Cardiac muscle cell (in vitro differentiated cells and primary cell): ENCODE data around the gene ZNF76. TPM values are rescaled to one million over a fixed set of nuclear protein-coding genes. Genes with fewer than 3 reads are reported as not detected.

Experiments used
- DNase-seq, 2 donors: peaks; one replicate each; pipeline versions ENCODE4 v3.0.0 to v3.0.0-alpha.2; 2010 to 2017; ENCODE audit warnings: low read depth in 1 of 2, low spot score in 1 of 2
- H3K27ac ChIP-seq: fragments of 200-600 bp; sonication (generic); 2 replicates; pipeline ENCODE4 v1.5.1; 2016
- H3K27me3 ChIP-seq: fragments of 200-600 bp; sonication (generic); 2 replicates; pipeline ENCODE4 v1.6.0; 2016; ENCODE audit warnings: control low read depth
- H3K36me3 ChIP-seq: fragments of 200-600 bp; sonication (generic); 2 replicates; pipeline ENCODE4 v1.5.1; 2016; ENCODE audit warnings: control low read depth
- H3K4me1 ChIP-seq: fragments of 200-600 bp; sonication (generic); 2 replicates; pipeline ENCODE4 v1.8.1; 2017; ENCODE audit warnings: low read depth, mild to moderate bottlenecking, mixed run types
- H3K4me3 ChIP-seq: fragments of 200-600 bp; sonication (generic); 2 replicates; pipeline ENCODE4 v1.5.1; 2016; ENCODE audit warnings: mild to moderate bottlenecking
- H3K9me3 ChIP-seq: fragments of 200-600 bp; sonication (generic); 2 replicates; pipeline ENCODE4 v1.5.1; 2017; ENCODE audit warnings: low read depth, mild to moderate bottlenecking, control low read depth
- polyA plus RNA-seq: library from polyadenylated mRNA; unstranded; fragments of >200 nt; fragmentation: Nextera tagmentation; extraction: Ambion mirVana; gene quantifications from 2 replicates; pipeline ENCODE4 v1.2.1, GENCODE V29; 2016
- total RNA-seq: library from RNA; depleted of rRNA; stranded (reverse); fragments of >200 nt; gene quantifications from 2 replicates; pipeline ENCODE4 v1.2.3, GENCODE V29; 2016
- TF ChIP-seq, protein P1 (sequence below): IDR thresholded peaks from 2 replicates; pipeline ENCODE4 v1.5.1; 2012; ENCODE audit warnings: low read depth, mild to moderate bottlenecking, low read length

Gene ZNF76
- total and polyA plus RNA-seq, 2 experiments from 2014 or later = 46.2 to 59.6 TPM

GRCh38 chr6:35237476-35237875, 22.1 kb upstream of the ZNF76 start:
- Histone ChIP-seq H3K27me3 (no peaks in the 10 kb centered on the region), H3K4me3 (peak overlapping the region; percentile 14), H3K36me3 (peaks cover 29% of the 10 kb centered on the region), H3K9me3 (no peaks in the 10 kb centered on the region), H3K27ac (peak overlapping the region; percentile 98), H3K4me1 (peaks cover 47% of the 10 kb centered on the region)
- TF ChIP-seq, protein P1, sequence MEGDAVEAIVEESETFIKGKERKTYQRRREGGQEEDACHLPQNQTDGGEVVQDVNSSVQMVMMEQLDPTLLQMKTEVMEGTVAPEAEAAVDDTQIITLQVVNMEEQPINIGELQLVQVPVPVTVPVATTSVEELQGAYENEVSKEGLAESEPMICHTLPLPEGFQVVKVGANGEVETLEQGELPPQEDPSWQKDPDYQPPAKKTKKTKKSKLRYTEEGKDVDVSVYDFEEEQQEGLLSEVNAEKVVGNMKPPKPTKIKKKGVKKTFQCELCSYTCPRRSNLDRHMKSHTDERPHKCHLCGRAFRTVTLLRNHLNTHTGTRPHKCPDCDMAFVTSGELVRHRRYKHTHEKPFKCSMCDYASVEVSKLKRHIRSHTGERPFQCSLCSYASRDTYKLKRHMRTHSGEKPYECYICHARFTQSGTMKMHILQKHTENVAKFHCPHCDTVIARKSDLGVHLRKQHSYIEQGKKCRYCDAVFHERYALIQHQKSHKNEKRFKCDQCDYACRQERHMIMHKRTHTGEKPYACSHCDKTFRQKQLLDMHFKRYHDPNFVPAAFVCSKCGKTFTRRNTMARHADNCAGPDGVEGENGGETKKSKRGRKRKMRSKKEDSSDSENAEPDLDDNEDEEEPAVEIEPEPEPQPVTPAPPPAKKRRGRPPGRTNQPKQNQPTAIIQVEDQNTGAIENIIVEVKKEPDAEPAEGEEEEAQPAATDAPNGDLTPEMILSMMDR = no peak
- peak in 1 of 2 donors; percentile 89 for DNase-seq

GRCh38 chr6:35238843-35239289, 20.7 kb upstream of the ZNF76 start:
- peak; percentile 93 to 98 for DNase-seq
- Histone ChIP-seq H3K36me3 (peaks cover 35% of the 10 kb centered on the region), H3K27me3 (no peaks in the 10 kb centered on the region), H3K27ac (peak overlapping the region; percentile 98), H3K4me3 (peak overlapping the region; percentile 14), H3K9me3 (no peaks in the 10 kb centered on the region), H3K4me1 (peaks cover 47% of the 10 kb centered on the region)
- TF ChIP-seq, protein P1 = no peak

DNA sequence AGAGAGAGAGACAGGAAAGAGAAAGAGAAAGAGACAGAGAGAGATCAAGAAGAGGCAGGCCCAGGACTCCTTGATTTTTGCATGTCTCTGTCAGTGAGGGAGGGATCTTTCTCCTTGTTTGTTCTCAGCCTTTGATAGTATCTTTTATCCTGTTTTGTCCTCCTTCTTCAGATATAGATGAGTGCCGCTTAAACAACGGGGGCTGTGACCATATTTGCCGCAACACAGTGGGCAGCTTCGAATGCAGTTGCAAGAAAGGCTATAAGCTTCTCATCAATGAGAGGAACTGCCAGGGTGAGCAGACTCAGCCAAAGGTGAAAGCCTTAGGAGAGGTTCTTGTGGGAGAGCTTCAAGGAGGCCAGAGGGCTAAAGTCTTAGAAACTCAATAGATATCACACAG, 20.0 kb upstream of the ZNF76 start:
- DNase-seq = no peak
- Histone ChIP-seq H3K36me3 (peaks cover 32% of the 10 kb centered on the region), H3K4me1 (peaks cover 47% of the 10 kb centered on the region), H3K27ac (peak overlapping the region; percentile 86), H3K27me3 (no peaks in the 10 kb centered on the region), H3K4me3 (no peak overlapping the region), H3K9me3 (no peaks in the 10 kb centered on the region)
- TF ChIP-seq, protein P1 = no peak

- TF ChIP-seq, protein P1 = peak; percentile 98
- DNase-seq = peak; percentile 70 to 83
Observed at GRCh38 chr6:35240838-35241801, 18.4 kb upstream of the ZNF76 start.

DNA sequence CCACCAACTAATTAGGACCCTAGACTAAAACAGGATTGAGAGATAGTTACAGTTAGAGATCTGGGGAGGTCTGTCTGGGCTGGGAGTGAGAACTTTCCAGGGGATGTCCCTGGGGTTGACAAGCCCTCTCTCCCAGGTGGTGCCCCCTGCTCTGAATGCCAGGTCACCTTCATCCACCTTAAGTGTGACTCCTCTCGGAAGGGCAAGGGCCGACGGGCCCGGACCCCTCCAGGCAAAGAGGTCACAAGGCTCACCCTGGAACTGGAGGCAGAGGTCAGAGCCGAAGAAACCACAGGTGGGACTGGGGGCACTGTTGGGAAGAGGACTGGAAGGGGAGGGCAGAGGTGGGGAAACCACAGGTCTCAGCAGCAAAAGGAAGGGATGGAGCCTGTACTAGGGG, 17.0 kb upstream of the ZNF76 start:
- no peaks in the 10 kb centered on the region for H3K27me3 ChIP-seq
- H3K9me3 ChIP-seq = no peaks in the 10 kb centered on the region

More at GRCh38 chr6:35240838-35241801, 18.4 kb upstream of the ZNF76 start:
- Histone ChIP-seq H3K36me3 (peaks cover 41% of the 10 kb centered on the region), H3K27me3 (no peaks in the 10 kb centered on the region), H3K27ac (peak overlapping the region; percentile 86), H3K9me3 (no peaks in the 10 kb centered on the region), H3K4me3 (no peak overlapping the region), H3K4me1 (peaks cover 44% of the 10 kb centered on the region)

More for the DNA sequence above, 17.0 kb upstream of the ZNF76 start:
- peaks cover 47% of the 10 kb centered on the region for H3K36me3 ChIP-seq
- TF ChIP-seq, protein P1 = no peak
- peaks cover 31% of the 10 kb centered on the region for H3K4me1 ChIP-seq
- no peak for DNase-seq
- H3K4me3 ChIP-seq = no peak overlapping the region
- no peak overlapping the region for H3K27ac ChIP-seq
